GM23338 (cell line): ENCODE data around the gene IL9. TPM values are rescaled to one million over a fixed set of nuclear protein-coding genes. Genes with fewer than 3 reads are reported as not detected.

Source experiments
- ATAC-seq: fragments of 200-7000 bp; cut with Tn5 transposase; 3 replicates; pipeline ENCODE4 v1.9.1; 2020
- DNase-seq: peaks from one replicate; pipeline ENCODE4 v3.0.0-alpha.2; 2015; ENCODE audit warnings: low spot score
- H2AFZ ChIP-seq: fragments of 200-600 bp; sonication (generic); 2 replicates; pipeline ENCODE4 v1.8.0; 2016; ENCODE audit warnings: antibody characterized with exemption, mild to moderate bottlenecking, moderate library complexity
- H3F3A ChIP-seq: fragments of 200-600 bp; sonication (generic); replicated peaks from 2 replicates; pipeline ENCODE4 v1.8.0; 2017; ENCODE audit warnings: antibody characterized with exemption, mixed run types, low read depth
- H3K27ac ChIP-seq: fragments of 200-600 bp; sonication (generic); 2 replicates; pipeline ENCODE4 v1.6.1; 2016; ENCODE audit warnings: low read depth
- H3K27me3 ChIP-seq: fragments of 200-600 bp; sonication (generic); 2 replicates; pipeline ENCODE4 v1.8.0; 2016; ENCODE audit warnings: mild to moderate bottlenecking, mixed run types, moderate library complexity; ENCODE audit not compliant: insufficient read depth
- H3K36me3 ChIP-seq: fragments of 200-600 bp; sonication (generic); 2 replicates; pipeline ENCODE4 v1.8.0; 2016; ENCODE audit warnings: mild to moderate bottlenecking; ENCODE audit not compliant: insufficient read depth
- H3K4me1 ChIP-seq: fragments of 200-600 bp; sonication (generic); 2 replicates; pipeline ENCODE4 v1.8.0; 2016; ENCODE audit warnings: mild to moderate bottlenecking, moderate library complexity; ENCODE audit not compliant: insufficient read depth
- H3K4me2 ChIP-seq: fragments of 200-600 bp; sonication (generic); 2 replicates; pipeline ENCODE4 v1.7.1; 2017; ENCODE audit warnings: mixed run types
- H3K4me3 ChIP-seq: fragments of 200-600 bp; sonication (generic); 2 replicates; pipeline ENCODE4 v1.6.1; 2016; ENCODE audit warnings: mixed run types
- H3K79me2 ChIP-seq: fragments of 200-600 bp; sonication (generic); replicated peaks from 2 replicates; pipeline ENCODE4 v1.8.0; 2017; ENCODE audit warnings: mild to moderate bottlenecking; ENCODE audit not compliant: insufficient read depth
- H3K9me2 ChIP-seq: fragments of 200-600 bp; sonication (generic); 2 replicates; pipeline ENCODE4 v1.8.0; 2017; ENCODE audit not compliant: insufficient read depth
- H4K20me1 ChIP-seq: fragments of 200-600 bp; sonication (generic); replicated peaks from 2 replicates; pipeline ENCODE4 v1.8.0; 2017; ENCODE audit warnings: mild to moderate bottlenecking; ENCODE audit not compliant: insufficient read depth
- H3K27ac Mint-ChIP-seq: 2 replicates; pipeline ENCODE4 v1.8.0; 2020; ENCODE audit warnings: inconsistent platforms, mild to moderate bottlenecking, moderate library complexity, mixed read lengths
- H3K27me3 Mint-ChIP-seq: 3 replicates; pipeline ENCODE4 v1.8.0; 2022; ENCODE audit warnings: low read depth, mild to moderate bottlenecking, moderate library complexity, mixed read lengths, inconsistent platforms; ENCODE audit not compliant: insufficient read depth, poor library complexity
- H3K36me3 Mint-ChIP-seq: 3 replicates; pipeline ENCODE4 v1.8.0; 2021; ENCODE audit warnings: low read depth, mild to moderate bottlenecking, inconsistent platforms, moderate library complexity, mixed read lengths
- H3K4me1 Mint-ChIP-seq: 3 replicates; pipeline ENCODE4 v1.8.0; 2020; ENCODE audit warnings: mild to moderate bottlenecking, inconsistent platforms, mixed read lengths
- H3K4me3 Mint-ChIP-seq: 3 replicates; pipeline ENCODE4 v1.8.0; 2021; ENCODE audit warnings: moderate library complexity, mild to moderate bottlenecking, inconsistent platforms, mixed read lengths
- H3K9me3 Mint-ChIP-seq: 3 replicates; pipeline ENCODE4 v1.8.0; 2020; ENCODE audit warnings: moderate library complexity, mild to moderate bottlenecking, inconsistent platforms, mixed read lengths
- CREB1 ChIP-seq: fragments of 250-450 bp; sonication (Bioruptor Pico); IDR thresholded peaks from 2 replicates; pipeline ENCODE4 v1.5.0; 2020; ENCODE audit warnings: low read depth, mild to moderate bottlenecking, moderate library complexity
- EZH2 ChIP-seq: fragments of 200-600 bp; sonication (generic); IDR thresholded peaks from one replicate; pipeline ENCODE4 v1.8.0; 2017; ENCODE audit warnings: antibody characterized with exemption, mild to moderate bottlenecking, low read depth; ENCODE audit not compliant: unreplicated experiment
- ZNF331 ChIP-seq: fragments of 250-450 bp; sonication (Bioruptor Pico); IDR thresholded peaks from 2 replicates; pipeline ENCODE4 v1.5.0; 2020; ENCODE audit warnings: low read depth, mild to moderate bottlenecking, moderate library complexity
- polyA plus RNA-seq: library from polyadenylated mRNA; unstranded; fragments of >200 nt; fragmentation: Nextera tagmentation; extraction: Ambion mirVana; gene quantifications from 2 replicates; pipeline ENCODE4 v1.2.1, GENCODE V29; 2016
- total RNA-seq: library from RNA; depleted of rRNA; stranded (reverse); fragments of >200 nt; shearing (Covaris generic); gene quantifications from 2 replicates; pipeline ENCODE4 v1.2.3, GENCODE V29; 2014
- TF ChIP-seq, protein P1 (sequence below): IDR thresholded peaks from one replicate; pipeline ENCODE4 v1.6.1; 2018; ENCODE audit warnings: antibody characterized with exemption; ENCODE audit not compliant: unreplicated experiment
- TF ChIP-seq, protein P2 (sequence below): fragments of 250-450 bp; sonication (Bioruptor Pico); IDR thresholded peaks from 2 replicates; pipeline ENCODE4 v1.5.0; 2020; ENCODE audit warnings: mild to moderate bottlenecking, moderate library complexity

The IL9 gene
- total and polyA plus RNA-seq, 2 experiments from 2014 or later: not detected

DNA sequence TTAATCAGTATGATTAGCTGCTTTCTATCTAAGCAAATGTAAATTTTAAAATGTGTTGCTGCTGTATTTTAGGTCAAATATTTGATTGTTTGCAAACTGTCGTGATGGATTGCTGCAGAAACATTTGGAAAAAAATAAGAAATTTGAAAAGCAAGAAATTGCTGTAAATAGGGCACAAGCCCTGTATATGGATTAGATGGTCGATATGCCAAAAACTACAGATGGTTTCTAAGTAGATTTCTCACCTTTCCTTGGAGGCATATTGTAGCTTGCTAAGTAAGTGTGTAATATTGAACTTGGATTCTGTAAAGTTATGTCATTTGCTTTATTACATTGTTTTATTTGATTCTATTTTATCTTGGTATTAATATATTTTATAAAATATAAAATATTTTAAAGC lies 46.1 kb upstream of the IL9 start:
- TF ChIP-seq CREB1 (CRISPR knock-in tag) (no peak), EZH2 (no peak), ZNF331 (CRISPR knock-in tag) (no peak)
- TF ChIP-seq, protein P1, sequence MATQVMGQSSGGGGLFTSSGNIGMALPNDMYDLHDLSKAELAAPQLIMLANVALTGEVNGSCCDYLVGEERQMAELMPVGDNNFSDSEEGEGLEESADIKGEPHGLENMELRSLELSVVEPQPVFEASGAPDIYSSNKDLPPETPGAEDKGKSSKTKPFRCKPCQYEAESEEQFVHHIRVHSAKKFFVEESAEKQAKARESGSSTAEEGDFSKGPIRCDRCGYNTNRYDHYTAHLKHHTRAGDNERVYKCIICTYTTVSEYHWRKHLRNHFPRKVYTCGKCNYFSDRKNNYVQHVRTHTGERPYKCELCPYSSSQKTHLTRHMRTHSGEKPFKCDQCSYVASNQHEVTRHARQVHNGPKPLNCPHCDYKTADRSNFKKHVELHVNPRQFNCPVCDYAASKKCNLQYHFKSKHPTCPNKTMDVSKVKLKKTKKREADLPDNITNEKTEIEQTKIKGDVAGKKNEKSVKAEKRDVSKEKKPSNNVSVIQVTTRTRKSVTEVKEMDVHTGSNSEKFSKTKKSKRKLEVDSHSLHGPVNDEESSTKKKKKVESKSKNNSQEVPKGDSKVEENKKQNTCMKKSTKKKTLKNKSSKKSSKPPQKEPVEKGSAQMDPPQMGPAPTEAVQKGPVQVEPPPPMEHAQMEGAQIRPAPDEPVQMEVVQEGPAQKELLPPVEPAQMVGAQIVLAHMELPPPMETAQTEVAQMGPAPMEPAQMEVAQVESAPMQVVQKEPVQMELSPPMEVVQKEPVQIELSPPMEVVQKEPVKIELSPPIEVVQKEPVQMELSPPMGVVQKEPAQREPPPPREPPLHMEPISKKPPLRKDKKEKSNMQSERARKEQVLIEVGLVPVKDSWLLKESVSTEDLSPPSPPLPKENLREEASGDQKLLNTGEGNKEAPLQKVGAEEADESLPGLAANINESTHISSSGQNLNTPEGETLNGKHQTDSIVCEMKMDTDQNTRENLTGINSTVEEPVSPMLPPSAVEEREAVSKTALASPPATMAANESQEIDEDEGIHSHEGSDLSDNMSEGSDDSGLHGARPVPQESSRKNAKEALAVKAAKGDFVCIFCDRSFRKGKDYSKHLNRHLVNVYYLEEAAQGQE: no peak
- TF ChIP-seq, protein P2, sequence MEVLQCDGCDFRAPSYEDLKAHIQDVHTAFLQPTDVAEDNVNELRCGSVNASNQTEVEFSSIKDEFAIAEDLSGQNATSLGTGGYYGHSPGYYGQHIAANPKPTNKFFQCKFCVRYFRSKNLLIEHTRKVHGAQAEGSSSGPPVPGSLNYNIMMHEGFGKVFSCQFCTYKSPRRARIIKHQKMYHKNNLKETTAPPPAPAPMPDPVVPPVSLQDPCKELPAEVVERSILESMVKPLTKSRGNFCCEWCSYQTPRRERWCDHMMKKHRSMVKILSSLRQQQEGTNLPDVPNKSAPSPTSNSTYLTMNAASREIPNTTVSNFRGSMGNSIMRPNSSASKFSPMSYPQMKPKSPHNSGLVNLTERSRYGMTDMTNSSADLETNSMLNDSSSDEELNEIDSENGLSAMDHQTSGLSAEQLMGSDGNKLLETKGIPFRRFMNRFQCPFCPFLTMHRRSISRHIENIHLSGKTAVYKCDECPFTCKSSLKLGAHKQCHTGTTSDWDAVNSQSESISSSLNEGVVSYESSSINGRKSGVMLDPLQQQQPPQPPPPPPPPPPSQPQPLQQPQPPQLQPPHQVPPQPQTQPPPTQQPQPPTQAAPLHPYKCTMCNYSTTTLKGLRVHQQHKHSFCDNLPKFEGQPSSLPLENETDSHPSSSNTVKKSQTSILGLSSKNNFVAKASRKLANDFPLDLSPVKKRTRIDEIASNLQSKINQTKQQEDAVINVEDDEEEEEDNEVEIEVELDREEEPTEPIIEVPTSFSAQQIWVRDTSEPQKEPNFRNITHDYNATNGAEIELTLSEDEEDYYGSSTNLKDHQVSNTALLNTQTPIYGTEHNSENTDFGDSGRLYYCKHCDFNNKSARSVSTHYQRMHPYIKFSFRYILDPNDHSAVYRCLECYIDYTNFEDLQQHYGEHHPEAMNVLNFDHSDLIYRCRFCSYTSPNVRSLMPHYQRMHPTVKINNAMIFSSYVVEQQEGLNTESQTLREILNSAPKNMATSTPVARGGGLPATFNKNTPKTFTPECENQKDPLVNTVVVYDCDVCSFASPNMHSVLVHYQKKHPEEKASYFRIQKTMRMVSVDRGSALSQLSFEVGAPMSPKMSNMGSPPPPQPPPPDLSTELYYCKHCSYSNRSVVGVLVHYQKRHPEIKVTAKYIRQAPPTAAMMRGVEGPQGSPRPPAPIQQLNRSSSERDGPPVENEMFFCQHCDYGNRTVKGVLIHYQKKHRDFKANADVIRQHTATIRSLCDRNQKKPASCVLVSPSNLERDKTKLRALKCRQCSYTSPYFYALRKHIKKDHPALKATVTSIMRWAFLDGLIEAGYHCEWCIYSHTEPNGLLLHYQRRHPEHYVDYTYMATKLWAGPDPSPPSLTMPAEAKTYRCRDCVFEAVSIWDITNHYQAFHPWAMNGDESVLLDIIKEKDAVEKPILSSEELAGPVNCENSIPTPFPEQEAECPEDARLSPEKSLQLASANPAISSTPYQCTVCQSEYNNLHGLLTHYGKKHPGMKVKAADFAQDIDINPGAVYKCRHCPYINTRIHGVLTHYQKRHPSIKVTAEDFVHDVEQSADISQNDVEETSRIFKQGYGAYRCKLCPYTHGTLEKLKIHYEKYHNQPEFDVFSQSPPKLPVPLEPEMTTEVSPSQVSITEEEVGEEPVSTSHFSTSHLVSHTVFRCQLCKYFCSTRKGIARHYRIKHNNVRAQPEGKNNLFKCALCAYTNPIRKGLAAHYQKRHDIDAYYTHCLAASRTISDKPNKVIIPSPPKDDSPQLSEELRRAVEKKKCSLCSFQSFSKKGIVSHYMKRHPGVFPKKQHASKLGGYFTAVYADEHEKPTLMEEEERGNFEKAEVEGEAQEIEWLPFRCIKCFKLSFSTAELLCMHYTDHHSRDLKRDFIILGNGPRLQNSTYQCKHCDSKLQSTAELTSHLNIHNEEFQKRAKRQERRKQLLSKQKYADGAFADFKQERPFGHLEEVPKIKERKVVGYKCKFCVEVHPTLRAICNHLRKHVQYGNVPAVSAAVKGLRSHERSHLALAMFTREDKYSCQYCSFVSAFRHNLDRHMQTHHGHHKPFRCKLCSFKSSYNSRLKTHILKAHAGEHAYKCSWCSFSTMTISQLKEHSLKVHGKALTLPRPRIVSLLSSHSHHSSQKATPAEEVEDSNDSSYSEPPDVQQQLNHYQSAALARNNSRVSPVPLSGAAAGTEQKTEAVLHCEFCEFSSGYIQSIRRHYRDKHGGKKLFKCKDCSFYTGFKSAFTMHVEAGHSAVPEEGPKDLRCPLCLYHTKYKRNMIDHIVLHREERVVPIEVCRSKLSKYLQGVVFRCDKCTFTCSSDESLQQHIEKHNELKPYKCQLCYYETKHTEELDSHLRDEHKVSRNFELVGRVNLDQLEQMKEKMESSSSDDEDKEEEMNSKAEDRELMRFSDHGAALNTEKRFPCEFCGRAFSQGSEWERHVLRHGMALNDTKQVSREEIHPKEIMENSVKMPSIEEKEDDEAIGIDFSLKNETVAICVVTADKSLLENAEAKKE (CRISPR knock-in tag): no peak
- Histone ChIP-seq H3K36me3 (no peaks in the 10 kb centered on the region), H3K4me3 (no peak overlapping the region), H3F3A (no peaks in the 10 kb centered on the region), H3K27ac (no peak overlapping the region), H3K27me3 (no peaks in the 10 kb centered on the region), H3K9me2 (no peaks in the 10 kb centered on the region), H3K4me1 (no peaks in the 10 kb centered on the region), H2AFZ (no peak overlapping the region), H4K20me1 (no peaks in the 10 kb centered on the region; the same call in 1 of the 2 replicates), H3K4me2 (no peak overlapping the region), H3K79me2 (no peaks in the 10 kb centered on the region)
- ATAC-seq (no peak), DNase-seq (no peak)
- Mint-ChIP-seq H3K9me3 (no peaks in the 10 kb centered on the region), H3K4me1 (peaks cover 6% of the 10 kb centered on the region), H3K36me3 (no peaks in the 10 kb centered on the region), H3K27me3 (no peaks in the 10 kb centered on the region), H3K4me3 (no peak overlapping the region), H3K27ac (no peak overlapping the region)
